Neural progenitor cell (in vitro differentiated cells): ENCODE data around the gene CTSL.

Experiments used
- EZH2 ChIP-seq: fragments of 200-600 bp; sonication (generic); IDR thresholded peaks from 2 replicates; pipeline ENCODE4 v1.6.1; 2017; ENCODE audit warnings: antibody characterized with exemption, mild to moderate bottlenecking, moderate library complexity
- TF ChIP-seq, protein P1 (sequence below): fragments of 200-600 bp; sonication (generic); IDR thresholded peaks from 2 replicates; pipeline ENCODE4 v1.5.1; 2017; ENCODE audit warnings: antibody characterized with exemption, mild to moderate bottlenecking

GRCh38 chr9:87716141-87716540 lies 9.8 kb upstream of the CTSL start:
- no peak for TF ChIP-seq EZH2
- TF ChIP-seq, protein P1, sequence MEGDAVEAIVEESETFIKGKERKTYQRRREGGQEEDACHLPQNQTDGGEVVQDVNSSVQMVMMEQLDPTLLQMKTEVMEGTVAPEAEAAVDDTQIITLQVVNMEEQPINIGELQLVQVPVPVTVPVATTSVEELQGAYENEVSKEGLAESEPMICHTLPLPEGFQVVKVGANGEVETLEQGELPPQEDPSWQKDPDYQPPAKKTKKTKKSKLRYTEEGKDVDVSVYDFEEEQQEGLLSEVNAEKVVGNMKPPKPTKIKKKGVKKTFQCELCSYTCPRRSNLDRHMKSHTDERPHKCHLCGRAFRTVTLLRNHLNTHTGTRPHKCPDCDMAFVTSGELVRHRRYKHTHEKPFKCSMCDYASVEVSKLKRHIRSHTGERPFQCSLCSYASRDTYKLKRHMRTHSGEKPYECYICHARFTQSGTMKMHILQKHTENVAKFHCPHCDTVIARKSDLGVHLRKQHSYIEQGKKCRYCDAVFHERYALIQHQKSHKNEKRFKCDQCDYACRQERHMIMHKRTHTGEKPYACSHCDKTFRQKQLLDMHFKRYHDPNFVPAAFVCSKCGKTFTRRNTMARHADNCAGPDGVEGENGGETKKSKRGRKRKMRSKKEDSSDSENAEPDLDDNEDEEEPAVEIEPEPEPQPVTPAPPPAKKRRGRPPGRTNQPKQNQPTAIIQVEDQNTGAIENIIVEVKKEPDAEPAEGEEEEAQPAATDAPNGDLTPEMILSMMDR = no peak
